ENCODE data around the gene CDH8. TPM values are rescaled to one million over a fixed set of nuclear protein-coding genes. Genes with fewer than 3 reads are reported as not detected.
"Not testable (repeated sequence)": the region's sequence is repeated elsewhere in the genome, so short reads cannot be mapped to it uniquely, and the experiment has no call there.

Gene CDH8
- total RNA-seq, 1 donor from 2014 or later, result 0.43 TPM

GRCh38 chr16:61944004-61944403, 92.2 kb downstream of the CDH8 start:
- intact Hi-C loops (cut with micrococcal nuclease), result no loop called here

- intact Hi-C loops (cut with micrococcal nuclease), result no loop called here
These were observed 95.6 kb downstream of the CDH8 start for GRCh38 chr16:61940611-61941010.

- intact Hi-C loops (cut with micrococcal nuclease), result no loop called here
These were observed 98.6 kb downstream of the CDH8 start for GRCh38 chr16:61937646-61938045.

GRCh38 chr16:61936522-61936921, 99.7 kb downstream of the CDH8 start:
- intact Hi-C loops (cut with micrococcal nuclease), result no loop called here

GRCh38 chr16:61934601-61935000, 101.6 kb downstream of the CDH8 start:
- intact Hi-C loops (cut with micrococcal nuclease), result no loop called here

- intact Hi-C loops (cut with micrococcal nuclease), result no loop called here
These were observed 106.5 kb downstream of the CDH8 start for GRCh38 chr16:61929776-61930175.

GRCh38 chr16:61926766-61927165, 109.5 kb downstream of the CDH8 start:
- intact Hi-C loops (cut with micrococcal nuclease), result no loop called here

- intact Hi-C loops (cut with micrococcal nuclease), result no loop called here
These were observed 112.6 kb downstream of the CDH8 start for GRCh38 chr16:61923629-61924028.

GRCh38 chr16:61921373-61921772, 114.9 kb downstream of the CDH8 start:
- intact Hi-C loops (cut with micrococcal nuclease), result no loop called here

- intact Hi-C loops (cut with micrococcal nuclease), result not testable (repeated sequence)
These were observed 118.1 kb downstream of the CDH8 start for GRCh38 chr16:61917865-61918826.

GRCh38 chr16:61915569-61915968, 120.7 kb downstream of the CDH8 start:
- intact Hi-C loops (cut with micrococcal nuclease), result no loop called here

- intact Hi-C loops (cut with micrococcal nuclease), result no loop called here
These were observed 127.2 kb downstream of the CDH8 start for GRCh38 chr16:61909074-61909473.

- intact Hi-C loops (cut with micrococcal nuclease), result no loop called here
These were observed 127.8 kb downstream of the CDH8 start for GRCh38 chr16:61908426-61908825.

GRCh38 chr16:61901689-61902088, 134.5 kb downstream of the CDH8 start:
- intact Hi-C loops (cut with micrococcal nuclease), result no loop called here

GRCh38 chr16:61900482-61900881, 135.8 kb downstream of the CDH8 start:
- intact Hi-C loops (cut with micrococcal nuclease), result no loop called here

GRCh38 chr16:61897657-61898056, 138.6 kb downstream of the CDH8 start:
- intact Hi-C loops (cut with micrococcal nuclease), result no loop called here

- intact Hi-C loops (cut with micrococcal nuclease), result no loop called here
These were observed 143.7 kb downstream of the CDH8 start for GRCh38 chr16:61892531-61892930.

- intact Hi-C loops (cut with micrococcal nuclease), result no loop called here
These were observed 144.8 kb downstream of the CDH8 start for GRCh38 chr16:61891460-61891859.

- intact Hi-C loops (cut with micrococcal nuclease), result no loop called here
These were observed 145.9 kb downstream of the CDH8 start for GRCh38 chr16:61890386-61890785.

- intact Hi-C loops (cut with micrococcal nuclease), result no loop called here
These were observed 148.3 kb downstream of the CDH8 start for GRCh38 chr16:61887903-61888302.

GRCh38 chr16:61885343-61885742, 150.9 kb downstream of the CDH8 start:
- intact Hi-C loops (cut with micrococcal nuclease), result no loop called here

- intact Hi-C loops (cut with micrococcal nuclease), result no loop called here
These were observed 156.9 kb downstream of the CDH8 start for GRCh38 chr16:61879306-61879705.

GRCh38 chr16:61877436-61877835, 158.8 kb downstream of the CDH8 start:
- intact Hi-C loops (cut with micrococcal nuclease), result no loop called here
